Measurements from ENCODE around the gene SNAI3.

GRCh38 chr16:88657371-88657770, 28.9 kb downstream of the SNAI3 start:
- TF ChIP-seq, protein P1, sequence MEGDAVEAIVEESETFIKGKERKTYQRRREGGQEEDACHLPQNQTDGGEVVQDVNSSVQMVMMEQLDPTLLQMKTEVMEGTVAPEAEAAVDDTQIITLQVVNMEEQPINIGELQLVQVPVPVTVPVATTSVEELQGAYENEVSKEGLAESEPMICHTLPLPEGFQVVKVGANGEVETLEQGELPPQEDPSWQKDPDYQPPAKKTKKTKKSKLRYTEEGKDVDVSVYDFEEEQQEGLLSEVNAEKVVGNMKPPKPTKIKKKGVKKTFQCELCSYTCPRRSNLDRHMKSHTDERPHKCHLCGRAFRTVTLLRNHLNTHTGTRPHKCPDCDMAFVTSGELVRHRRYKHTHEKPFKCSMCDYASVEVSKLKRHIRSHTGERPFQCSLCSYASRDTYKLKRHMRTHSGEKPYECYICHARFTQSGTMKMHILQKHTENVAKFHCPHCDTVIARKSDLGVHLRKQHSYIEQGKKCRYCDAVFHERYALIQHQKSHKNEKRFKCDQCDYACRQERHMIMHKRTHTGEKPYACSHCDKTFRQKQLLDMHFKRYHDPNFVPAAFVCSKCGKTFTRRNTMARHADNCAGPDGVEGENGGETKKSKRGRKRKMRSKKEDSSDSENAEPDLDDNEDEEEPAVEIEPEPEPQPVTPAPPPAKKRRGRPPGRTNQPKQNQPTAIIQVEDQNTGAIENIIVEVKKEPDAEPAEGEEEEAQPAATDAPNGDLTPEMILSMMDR (IDR thresholded peaks at IDR 0.05 in 8 of 11, conservative IDR thresholded peaks at IDR 0.05 in 3 of 11) = no peak
- TF ChIP-seq POLR2A (IDR thresholded peaks at IDR 0.05) = no peak

Data from spleen (tissue), 7 donors.